GM18498 (cell line): ENCODE measurements around the gene SNN.

Source experiments
- ATAC-seq: cut with Tn5 transposase; IDR thresholded peaks from one replicate; pipeline ENCODE4 v1.9.1; 2021; ENCODE audit warnings: mild to moderate bottlenecking, moderate library complexity; ENCODE audit not compliant: unreplicated experiment

The SNN gene

GRCh38 chr16:11727796-11728543 lies 59.7 kb downstream of the SNN start:
- ATAC-seq: no peak
